GM11168 (cell line): ENCODE measurements around the gene SPRR2D.
"Not testable (repeated sequence)": the region's sequence is repeated elsewhere in the genome, so short reads cannot be mapped to it uniquely, and the experiment has no call there.

Experiments used
- in situ Hi-C: fragments of 300-500 bp; cut with MboI; formaldehyde crosslinking; loops from one replicate; pipeline ENCODE4 v1.12.0; 2022; ENCODE audit warnings: low sequenced_read_pairs; ENCODE audit not compliant: unreplicated experiment

The SPRR2D gene

GRCh38 chr1:153040950-153041631, at the start of gene SPRR2D:
SPRR2D (minus strand) TSS chr1:153041120; CDS start chr1:153040346, 774 bp downstream.
- in situ Hi-C loops: no loop called here

DNA sequence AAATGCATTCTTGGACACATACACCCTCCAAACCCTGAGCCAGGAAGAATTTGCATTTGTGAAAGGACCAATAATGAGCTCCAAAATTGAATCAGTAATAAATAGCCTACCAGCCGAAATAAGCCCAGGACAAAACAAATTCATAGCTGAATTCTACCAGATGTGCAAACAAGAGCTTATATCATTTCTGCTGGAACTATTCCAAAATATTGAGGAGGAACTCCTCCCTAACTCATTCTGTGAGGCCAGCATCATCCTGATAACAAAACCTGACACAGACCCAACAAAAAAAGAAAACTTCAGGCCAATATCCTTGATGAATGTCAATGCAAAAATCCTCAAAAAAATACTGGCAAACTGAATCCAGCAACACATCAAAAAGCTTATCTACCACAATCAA, 46.7 kb upstream of the SPRR2D start:
- in situ Hi-C loops: no loop called here

- in situ Hi-C loops: no loop called here
Measured at GRCh38 chr1:153081736-153082135, 40.8 kb upstream of the SPRR2D start.

DNA sequence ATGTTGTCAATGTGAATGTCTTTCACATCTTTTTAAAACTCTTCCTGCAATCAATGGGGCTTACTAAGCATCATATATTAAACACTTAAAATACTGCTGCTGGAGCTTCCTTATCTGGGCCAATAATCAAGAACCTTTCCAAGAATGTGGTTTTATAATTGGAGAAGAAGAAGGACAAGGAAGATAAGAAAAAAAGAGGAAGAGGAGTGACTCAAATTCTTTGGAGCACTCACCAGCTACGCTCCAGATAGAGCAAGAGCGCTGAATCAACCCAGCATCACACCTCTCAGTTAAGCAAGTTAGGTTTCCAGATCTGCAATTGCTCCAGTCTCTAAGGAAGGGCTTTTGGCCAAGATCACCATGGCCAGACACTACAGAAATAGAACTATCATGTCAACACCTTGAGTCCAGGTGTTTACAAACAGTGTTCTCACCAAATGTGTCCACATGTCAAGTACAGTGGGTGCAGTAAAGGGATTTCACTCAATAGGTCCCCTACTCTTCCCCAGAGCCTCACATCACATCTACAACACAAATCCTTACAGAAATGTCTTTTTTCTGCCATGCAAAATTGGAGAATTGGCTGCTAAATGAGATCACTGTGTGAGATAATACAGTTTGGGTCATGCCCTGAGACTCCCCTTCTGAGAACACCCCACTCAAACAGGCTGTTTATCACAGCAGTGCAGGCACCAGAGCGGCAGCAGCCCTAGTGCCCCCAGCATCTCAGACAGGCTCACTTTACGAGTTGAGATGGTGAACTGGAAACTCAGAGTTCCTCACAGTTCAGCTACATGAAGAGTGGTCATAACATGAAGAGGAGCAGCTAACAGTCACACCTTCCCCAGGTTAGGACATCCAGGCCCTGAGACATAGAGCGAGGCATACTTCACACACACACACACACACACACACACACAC, 32.1 kb upstream of the SPRR2D start:
- in situ Hi-C loops: no loop called here

- in situ Hi-C loops: no loop called here
Measured at GRCh38 chr1:153071511-153071910, 30.6 kb upstream of the SPRR2D start, which contains the start of gene SPRR2B. SPRR2B (minus strand) TSS chr1:153071611; CDS start chr1:153070839, 772 bp downstream.

GRCh38 chr1:153070243-153070642, 29.3 kb upstream of the SPRR2D start:
- in situ Hi-C loops: no loop called here

DNA sequence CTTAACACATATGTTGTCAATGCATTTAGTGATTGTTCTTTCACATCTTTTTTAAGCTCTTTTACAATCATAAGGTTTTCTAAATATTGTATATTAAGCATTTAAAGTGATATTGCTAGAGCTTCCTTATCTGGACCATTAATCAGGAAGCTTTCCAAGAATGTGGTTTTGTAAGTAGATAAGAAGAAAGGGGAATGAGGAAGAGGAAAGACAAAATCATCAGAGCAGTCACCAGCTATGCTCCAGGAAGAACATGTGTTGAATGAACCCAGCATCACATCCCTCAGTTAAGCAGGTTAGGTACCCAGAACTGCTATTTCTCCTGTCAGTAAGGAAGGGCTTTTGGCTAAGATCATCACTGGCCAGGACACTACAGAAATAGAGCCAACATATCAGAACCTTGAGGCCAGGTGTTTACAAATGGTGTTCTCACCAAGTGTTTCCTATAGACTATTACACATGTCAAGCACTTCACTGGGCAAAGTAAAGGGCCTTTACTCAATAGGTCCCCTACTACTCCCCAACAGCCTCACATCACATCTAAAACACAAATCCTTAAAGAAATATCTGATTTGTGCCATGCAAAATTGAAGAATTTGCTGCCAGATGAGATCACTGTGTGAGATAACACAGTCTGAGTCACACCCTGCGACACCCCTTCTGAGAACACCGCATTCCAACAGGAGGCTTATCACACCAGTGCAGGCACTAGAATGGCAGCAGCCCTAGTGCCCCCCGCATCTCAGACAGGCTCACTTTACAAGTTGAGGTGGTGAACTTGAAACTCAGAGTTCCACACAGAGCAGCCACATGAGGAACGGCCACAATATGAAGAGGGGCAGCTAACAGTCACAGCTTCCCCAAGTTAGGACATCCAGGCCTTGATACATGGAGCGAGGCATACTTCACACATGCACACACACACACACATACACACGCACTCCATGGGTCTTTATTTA, 18.2 kb upstream of the SPRR2D start:
- in situ Hi-C loops: no loop called here

DNA sequence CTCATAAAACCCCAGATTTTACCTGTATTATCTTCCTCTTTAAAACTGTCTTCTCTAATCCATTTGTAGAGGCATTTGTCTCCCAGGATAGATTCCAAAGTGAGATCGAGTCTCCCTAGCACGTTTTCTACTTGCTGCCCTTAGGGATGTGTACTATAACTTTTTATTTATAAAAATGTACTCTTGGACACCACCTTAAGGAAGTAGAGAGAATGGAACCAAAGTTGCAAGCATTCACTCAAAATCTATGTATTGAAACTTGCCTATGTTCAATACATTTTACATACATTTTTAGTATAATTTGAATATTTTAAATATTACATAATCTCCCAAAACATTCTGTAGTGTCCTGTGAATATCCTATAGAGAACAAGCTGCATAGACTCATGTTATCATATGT, 17.2 kb upstream of the SPRR2D start:
- in situ Hi-C loops: no loop called here

GRCh38 chr1:153057375-153057774, 16.5 kb upstream of the SPRR2D start, which contains the start of gene SPRR2A:
SPRR2A (minus strand) TSS chr1:153057512; CDS start chr1:153056735, 777 bp downstream.
- in situ Hi-C loops: no loop called here

- in situ Hi-C loops: not testable (repeated sequence)
Measured at GRCh38 chr1:153056111-153056510, 15.2 kb upstream of the SPRR2D start.

DNA sequence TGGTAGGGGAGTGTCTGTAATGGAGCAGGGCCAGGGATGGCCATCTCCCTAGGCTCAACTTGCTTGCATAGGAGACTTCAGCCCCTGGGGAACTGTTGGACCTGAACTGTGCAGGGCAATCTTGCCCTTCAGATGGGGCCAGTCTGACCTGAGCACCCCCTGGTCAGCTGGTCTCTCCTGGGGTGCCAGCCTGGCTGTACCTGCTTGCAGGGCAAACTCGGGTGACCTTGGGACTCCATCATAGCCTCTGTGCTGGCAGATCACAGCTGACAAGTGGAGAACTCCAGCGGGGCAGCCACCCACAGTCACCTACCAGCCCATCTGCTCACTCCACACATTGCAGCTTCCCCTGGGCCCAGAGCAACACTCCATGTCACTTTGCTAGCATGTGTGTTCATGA, 8.3 kb upstream of the SPRR2D start:
- in situ Hi-C loops: no loop called here

DNA sequence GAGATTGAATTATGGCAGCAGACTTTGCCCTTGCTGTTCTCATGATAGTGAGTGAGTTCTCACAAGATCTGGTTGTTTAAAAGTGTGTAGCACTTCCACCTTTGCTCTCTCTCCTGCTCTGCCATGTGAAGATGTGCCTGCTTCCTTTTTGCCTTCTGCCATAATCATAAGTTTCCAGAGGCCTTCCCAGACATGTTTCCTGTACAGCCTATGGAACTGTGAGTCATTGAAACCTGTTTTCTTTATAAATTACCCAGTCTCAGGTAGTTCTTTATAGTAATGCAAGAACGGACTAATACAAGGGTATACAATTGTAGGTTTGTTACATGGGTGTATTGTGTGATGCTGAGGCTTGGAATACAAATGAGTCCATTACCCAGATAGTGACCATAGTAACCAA, 5.7 kb downstream of the SPRR2D start:
- in situ Hi-C loops: no loop called here

- in situ Hi-C loops: no loop called here
Measured at GRCh38 chr1:153032677-153033308, 8.1 kb downstream of the SPRR2D start.

- in situ Hi-C loops: no loop called here
Measured at GRCh38 chr1:153032073-153032472, 8.8 kb downstream of the SPRR2D start.

GRCh38 chr1:153030895-153031294, 10.0 kb downstream of the SPRR2D start, which contains the start of gene SPRR1B:
SPRR1B (plus strand) TSS chr1:153031203; CDS start chr1:153032346, 1,143 bp downstream.
- in situ Hi-C loops: no loop called here

- in situ Hi-C loops: no loop called here
Measured at GRCh38 chr1:153028766-153029165, 12.2 kb downstream of the SPRR2D start.

DNA sequence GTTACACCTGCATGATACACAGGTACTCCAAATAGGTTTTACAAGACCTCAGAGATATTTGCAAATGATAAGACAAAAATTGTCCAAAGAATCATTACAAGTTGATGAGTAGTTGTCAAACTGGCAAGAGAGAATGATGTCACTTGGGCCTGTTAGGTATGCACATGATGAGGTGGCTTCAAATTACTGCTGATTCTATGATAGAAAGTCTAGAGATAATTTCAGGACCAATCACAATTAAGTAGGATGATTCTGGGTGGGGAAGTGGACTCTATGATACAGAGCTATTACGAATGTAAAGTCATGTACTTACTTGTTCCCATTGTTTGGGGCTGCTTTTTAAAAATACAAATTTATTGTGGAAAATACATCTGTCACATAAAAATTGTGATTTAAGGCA, 15.1 kb downstream of the SPRR2D start:
- in situ Hi-C loops: no loop called here

DNA sequence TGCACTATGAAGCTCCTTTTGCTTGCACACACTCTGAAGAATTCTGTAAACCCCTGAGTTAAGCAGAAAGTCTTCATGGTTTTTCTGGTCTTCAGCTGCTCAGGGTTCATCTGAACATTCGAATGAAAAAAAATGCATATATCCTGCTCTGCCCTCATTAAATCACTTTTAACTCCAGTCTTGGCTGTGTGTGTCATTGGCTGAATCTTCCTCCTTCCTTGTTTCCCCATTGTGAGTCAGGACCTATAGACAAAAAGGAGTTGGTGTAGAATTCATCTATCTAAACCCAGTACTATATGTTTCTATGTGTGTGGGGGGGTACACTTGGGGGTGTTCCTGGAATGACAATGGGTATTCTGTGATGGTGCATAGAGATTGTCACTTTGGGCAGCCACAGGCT, 16.5 kb downstream of the SPRR2D start:
- in situ Hi-C loops: no loop called here

DNA sequence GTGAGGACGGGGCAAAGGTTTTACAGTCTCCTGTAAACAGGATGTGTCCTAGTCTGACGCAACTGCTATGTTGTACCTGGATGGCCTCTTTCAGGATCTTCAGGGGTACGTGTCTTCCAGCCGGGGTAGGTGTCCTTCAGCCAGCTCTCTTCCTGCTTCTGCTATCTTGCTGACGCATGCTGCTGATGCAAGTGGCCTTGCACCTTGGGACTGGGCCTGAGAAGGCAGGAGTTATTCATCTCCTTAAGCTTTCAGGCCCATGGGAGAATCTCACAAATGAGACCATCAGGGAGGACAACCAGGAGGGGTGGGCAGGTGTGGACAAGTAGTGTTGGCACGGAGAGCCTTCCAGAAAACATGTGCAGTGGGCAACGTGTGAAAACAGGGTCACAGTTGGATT, 17.8 kb downstream of the SPRR2D start:
- in situ Hi-C loops: no loop called here

- in situ Hi-C loops: not testable (repeated sequence)
Measured at GRCh38 chr1:153022340-153022739, 18.6 kb downstream of the SPRR2D start.
